Left lung (tissue), 10 donors: ENCODE measurements around the gene TOPORS. TPM values are rescaled to one million over a fixed set of nuclear protein-coding genes. Genes with fewer than 3 reads are reported as not detected.
A peak's percentile ranks its signal among the peaks of the same experiment; 100 is the strongest.

ENCODE experiments used
- ATAC-seq: fragments of 200-7000 bp; cut with Tn5 transposase; one replicate; pipeline ENCODE4 v1.9.1; 2020; ENCODE audit warnings: moderate library complexity
- DNase-seq, 4 donors: peaks; one replicate each; pipeline ENCODE4 v3.0.0-alpha.2; 2013 to 2020
- H3K27ac ChIP-seq, 2 donors: fragments of 200-600 bp; sonication (generic) in 1 of 2; one replicate each; pipeline versions ENCODE4 v1.5.0 to v1.8.0; 2020 to 2021
- H3K27me3 ChIP-seq, 2 donors: fragments of 200-600 bp; sonication (generic) in 1 of 2; one replicate each; pipeline versions ENCODE4 v1.5.0 to v1.8.0; 2020 to 2021
- H3K36me3 ChIP-seq, 2 donors: fragments of 200-600 bp; sonication (generic) in 1 of 2; one replicate each; pipeline versions ENCODE4 v1.5.0 to v1.8.0; 2020 to 2021
- H3K4me1 ChIP-seq, 2 donors: fragments of 200-600 bp; one replicate each; pipeline ENCODE4 v1.8.0; 2021
- H3K4me3 ChIP-seq, 2 donors: fragments of 200-600 bp; sonication (generic) in 1 of 2; one replicate each; pipeline versions ENCODE4 v1.5.0 to v1.8.0; 2020 to 2021; ENCODE audit warnings: mild to moderate bottlenecking in 1 of 2
- H3K9me3 ChIP-seq, 2 donors: fragments of 200-600 bp; sonication (generic) in 1 of 2; one replicate each; pipeline versions ENCODE4 v1.5.0 to v1.8.0; 2020 to 2021
- intact Hi-C, 2 donors: fragments of 100-400 bp; cut with DNase I; formaldehyde crosslinking; loops; one replicate each; pipeline versions ENCODE4 v1.11.2 to v1.14.2; 2022
- polyA plus RNA-seq, 6 donors: library from polyadenylated mRNA; unstranded; fragments of 120-200 nt; gene quantifications; one replicate each; pipeline ENCODE4 v1.2.1, GENCODE V29; 2013; ENCODE audit not compliant: insufficient read length in 6 of 6
- total RNA-seq, 2 donors: library from RNA; stranded (reverse); fragmentation: NEBNext Ultra II Directional; extraction: Animal tissue kit (Norgen Biotek cat#: 25700); gene quantifications; one replicate each; pipeline ENCODE4 v1.2.1, GENCODE V29; 2021
- TF ChIP-seq, protein P1 (sequence below), 2 donors: fragments of 200-600 bp; sonication (generic) in 1 of 2; IDR thresholded peaks; one replicate each; pipeline versions ENCODE4 v1.5.0 to v1.8.0; 2021; ENCODE audit warnings: antibody characterized with exemption in 2 of 2
- donor health status: DM: no; HTN: yes; CAD: no.
- donor health status: DM: no; HTN: no; CAD: no.

The TOPORS gene
- total and polyA plus RNA-seq, 8 donors, result 13.2 to 32.5 (median 28.0) TPM

DNA sequence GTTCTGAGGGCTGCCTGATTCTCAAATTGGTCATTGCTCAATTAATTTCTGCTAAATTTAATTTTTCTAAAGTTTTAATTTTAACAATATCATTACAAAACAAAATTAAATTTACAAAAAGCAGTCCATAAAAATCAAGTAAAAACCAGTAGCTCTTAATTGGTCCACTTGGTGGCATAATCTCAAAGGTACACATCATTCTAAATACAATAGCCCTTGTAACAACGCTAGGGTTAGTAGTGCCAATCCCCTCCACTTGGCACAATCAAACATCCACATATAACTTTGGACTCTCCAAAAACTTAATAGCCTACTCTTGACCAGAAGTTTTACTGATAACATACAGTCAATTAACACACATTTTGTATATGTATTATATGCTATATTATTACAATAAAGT is 22.5 kb upstream of the TOPORS start:
- TF ChIP-seq, protein P1, sequence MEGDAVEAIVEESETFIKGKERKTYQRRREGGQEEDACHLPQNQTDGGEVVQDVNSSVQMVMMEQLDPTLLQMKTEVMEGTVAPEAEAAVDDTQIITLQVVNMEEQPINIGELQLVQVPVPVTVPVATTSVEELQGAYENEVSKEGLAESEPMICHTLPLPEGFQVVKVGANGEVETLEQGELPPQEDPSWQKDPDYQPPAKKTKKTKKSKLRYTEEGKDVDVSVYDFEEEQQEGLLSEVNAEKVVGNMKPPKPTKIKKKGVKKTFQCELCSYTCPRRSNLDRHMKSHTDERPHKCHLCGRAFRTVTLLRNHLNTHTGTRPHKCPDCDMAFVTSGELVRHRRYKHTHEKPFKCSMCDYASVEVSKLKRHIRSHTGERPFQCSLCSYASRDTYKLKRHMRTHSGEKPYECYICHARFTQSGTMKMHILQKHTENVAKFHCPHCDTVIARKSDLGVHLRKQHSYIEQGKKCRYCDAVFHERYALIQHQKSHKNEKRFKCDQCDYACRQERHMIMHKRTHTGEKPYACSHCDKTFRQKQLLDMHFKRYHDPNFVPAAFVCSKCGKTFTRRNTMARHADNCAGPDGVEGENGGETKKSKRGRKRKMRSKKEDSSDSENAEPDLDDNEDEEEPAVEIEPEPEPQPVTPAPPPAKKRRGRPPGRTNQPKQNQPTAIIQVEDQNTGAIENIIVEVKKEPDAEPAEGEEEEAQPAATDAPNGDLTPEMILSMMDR (IDR thresholded peaks at IDR 0.05), result no peak
- Histone ChIP-seq H3K9me3 (no peaks in the 10 kb centered on the region), H3K27me3 (peaks cover 0 to 14% of the 10 kb centered on the region in 2 donors), H3K27ac (no peak overlapping the region), H3K36me3 (peaks cover 0 to 4% of the 10 kb centered on the region in 2 donors), H3K4me1 (peaks cover 19 to 33% of the 10 kb centered on the region in 2 donors), H3K4me3 (no peak overlapping the region)
- intact Hi-C loops, result loop anchor here (10.0 kb wide), 2 partner anchors 140 to 190 kb away; partner anchors contain the start of gene ACO1 (in 1 of the 2)
- DNase-seq (no peak), ATAC-seq (no peak)

DNA sequence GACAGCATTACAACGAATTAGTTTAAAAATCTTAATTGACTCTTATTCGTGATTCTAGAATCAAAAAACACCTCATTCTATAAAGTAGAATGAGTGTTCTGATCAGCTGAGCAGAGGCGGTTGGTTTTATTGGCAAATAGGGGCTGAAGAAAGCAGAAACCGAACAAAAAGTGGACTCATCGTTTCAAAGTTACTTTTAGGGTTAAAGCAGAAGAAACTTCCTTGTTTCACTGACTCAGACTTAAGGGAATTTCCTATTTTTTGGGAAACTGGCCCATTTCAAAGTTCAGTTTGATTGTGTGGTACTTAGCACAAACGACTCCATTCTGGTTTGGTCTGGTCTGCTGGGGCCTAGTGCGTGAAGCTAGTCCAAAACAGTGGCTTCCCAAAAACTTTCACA is 21.4 kb upstream of the TOPORS start:
- TF ChIP-seq, protein P1 (IDR thresholded peaks at IDR 0.05), result no peak
- intact Hi-C loops, result loop anchor here (10.0 kb wide), 2 partner anchors 139 to 189 kb away; partner anchors contain the start of gene ACO1 (in 1 of the 2)
- Histone ChIP-seq H3K27ac (peak overlapping the region in 1 of 2 donors; percentile 82), H3K9me3 (no peaks in the 10 kb centered on the region), H3K4me3 (peak overlapping the region in 1 of 2 donors; percentile 81), H3K4me1 (peaks cover 19 to 34% of the 10 kb centered on the region in 2 donors), H3K36me3 (peaks cover 0 to 4% of the 10 kb centered on the region in 2 donors), H3K27me3 (peaks cover 0 to 8% of the 10 kb centered on the region in 2 donors)
- DNase-seq, result no peak
- ATAC-seq, result no peak

DNA sequence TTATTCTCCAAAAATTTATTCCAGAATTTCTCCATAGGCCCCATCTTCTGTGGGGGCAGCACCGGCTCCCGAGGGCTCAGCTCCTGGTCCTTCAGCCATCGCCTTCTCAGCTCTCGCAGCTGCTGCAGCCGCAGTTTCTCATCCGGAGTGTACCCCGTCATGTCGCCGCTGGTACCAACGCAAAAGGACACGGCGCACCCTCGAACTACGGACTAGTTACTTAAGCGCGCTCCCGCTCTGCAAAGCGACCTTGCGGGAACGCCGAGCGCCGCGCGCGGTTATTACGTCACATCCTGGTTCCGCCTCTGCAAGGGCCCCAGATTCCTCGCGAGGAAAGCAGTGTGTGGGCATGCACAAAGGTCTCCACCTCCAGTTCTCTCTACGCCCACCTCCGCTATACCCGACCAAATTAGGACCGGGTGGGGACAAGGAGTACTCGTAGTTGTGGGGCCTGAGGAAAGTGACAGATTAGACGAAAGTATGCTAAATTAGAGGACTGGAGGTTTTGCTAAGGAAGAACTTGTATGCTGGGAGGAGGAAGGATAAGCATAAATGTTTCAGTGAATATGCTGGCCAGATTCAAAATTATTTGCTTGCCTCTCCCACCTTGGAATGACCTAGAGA is 20.6 kb upstream of the TOPORS start, which contains the start of gene NDUFB6:
NDUFB6 (minus strand) TSS at position 260 of the 624 bp plus-strand sequence; CDS start at position 161, 99 bp downstream.
- peak within 1 kb of the TSS; percentile 74 to 81 for H3K4me3 ChIP-seq
- intact Hi-C loops, result loop anchor here (10.0 kb wide), 2 partner anchors 138 to 188 kb away; partner anchors contain the start of gene ACO1 (in 1 of the 2)
- no peaks in the 10 kb centered on the region for H3K27me3 ChIP-seq
- peaks cover 0 to 8% of the 10 kb centered on the region in 2 donors for H3K36me3 ChIP-seq
- peak; percentile 98 for ATAC-seq
- TF ChIP-seq, protein P1 (IDR thresholded peaks at IDR 0.05), result no peak
- DNase-seq, result peak; percentile 93 to 99 (median 96)
- no peaks in the 10 kb centered on the region for H3K9me3 ChIP-seq
- H3K4me1 ChIP-seq, result peaks cover 19 to 34% of the 10 kb centered on the region in 2 donors
- peak within 1 kb of the TSS; percentile 82 to 85 for H3K27ac ChIP-seq

DNA sequence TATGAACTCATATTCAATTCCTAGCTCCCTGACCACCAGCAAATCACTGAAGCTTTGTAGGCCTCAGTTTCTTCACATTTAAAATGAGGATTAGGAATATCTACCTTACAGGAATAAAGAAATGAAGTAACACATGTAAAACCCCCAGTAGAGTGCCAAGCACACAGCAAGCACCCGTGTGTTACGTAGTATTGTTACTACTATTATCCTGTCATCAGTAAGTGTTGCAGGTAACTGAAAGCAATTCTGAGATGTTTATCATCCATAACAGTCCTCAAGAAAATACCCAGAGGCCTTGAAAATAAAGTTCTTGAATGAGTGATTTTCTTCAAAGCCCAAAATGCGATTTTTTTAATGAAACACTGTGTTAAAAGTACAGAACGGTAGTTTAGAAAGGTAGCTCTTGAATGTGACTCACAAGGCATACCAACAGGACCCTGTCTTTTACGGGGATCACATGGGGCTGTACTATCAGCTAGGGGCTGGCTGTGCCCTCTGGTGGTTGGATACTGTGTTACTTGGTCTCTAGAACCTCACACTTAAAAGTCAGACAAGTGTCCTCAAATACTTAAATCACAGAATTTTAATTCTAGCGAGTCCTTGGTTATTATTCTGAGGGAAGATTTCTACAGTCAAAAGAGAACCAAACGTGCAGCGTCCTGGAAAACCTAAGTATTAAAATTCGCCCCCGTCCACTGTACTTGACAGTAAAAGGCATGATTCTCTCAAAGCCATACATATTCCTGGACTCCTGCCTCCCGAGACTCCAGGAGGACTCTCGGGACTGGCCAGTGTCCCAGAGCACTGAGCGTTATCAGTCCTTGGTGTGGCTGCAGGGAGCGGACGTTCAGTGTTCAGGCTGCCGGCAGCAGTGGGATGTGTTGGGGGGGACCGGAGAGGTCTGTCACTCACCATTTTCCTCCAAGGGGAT is 19.8 kb upstream of the TOPORS start:
- intact Hi-C loops, result loop anchor here (10.0 kb wide), 2 partner anchors 137 to 187 kb away; partner anchors contain the start of gene ACO1 (in 1 of the 2)
- peak in 2 of 4 donors; percentile 52 to 71 for DNase-seq
- no peaks in the 10 kb centered on the region for H3K27me3 ChIP-seq
- ATAC-seq, result peak; percentile 96
- peaks cover 0 to 16% of the 10 kb centered on the region in 2 donors for H3K36me3 ChIP-seq
- TF ChIP-seq, protein P1 (IDR thresholded peaks at IDR 0.05), result peak; percentile 42 to 69
- H3K4me1 ChIP-seq, result peaks cover 19 to 34% of the 10 kb centered on the region in 2 donors
- peak overlapping the region; percentile 82 to 85 for H3K27ac ChIP-seq
- no peaks in the 10 kb centered on the region for H3K9me3 ChIP-seq
- peak overlapping the region; percentile 74 to 81 for H3K4me3 ChIP-seq
